GM12891 (cell line): ENCODE data around the gene OAF.

ENCODE experiments used
- PAX5 ChIP-seq: IDR thresholded peaks from 2 replicates; pipeline ENCODE4 v1.6.1; 2011; ENCODE audit warnings: low read length, moderate library complexity, mild to moderate bottlenecking; ENCODE audit not compliant: insufficient read depth, severe bottlenecking
- POLR2A ChIP-seq: IDR thresholded peaks from 2 replicates; pipeline ENCODE4 v1.6.1; 2011; ENCODE audit warnings: low read depth, low read length, control low read depth
- POLR2AphosphoS5 ChIP-seq: IDR thresholded peaks from 2 replicates; pipeline ENCODE4 v1.6.1; 2011; ENCODE audit warnings: low read depth, low read length, control low read depth
- SPI1 ChIP-seq: IDR thresholded peaks from 2 replicates; pipeline ENCODE4 v1.6.1; 2011; ENCODE audit warnings: low read depth, low read length, control low read depth
- TAF1 ChIP-seq: IDR thresholded peaks from 2 replicates; pipeline ENCODE4 v1.6.1; 2011; ENCODE audit warnings: low read depth, low read length, control low read depth

DNA sequence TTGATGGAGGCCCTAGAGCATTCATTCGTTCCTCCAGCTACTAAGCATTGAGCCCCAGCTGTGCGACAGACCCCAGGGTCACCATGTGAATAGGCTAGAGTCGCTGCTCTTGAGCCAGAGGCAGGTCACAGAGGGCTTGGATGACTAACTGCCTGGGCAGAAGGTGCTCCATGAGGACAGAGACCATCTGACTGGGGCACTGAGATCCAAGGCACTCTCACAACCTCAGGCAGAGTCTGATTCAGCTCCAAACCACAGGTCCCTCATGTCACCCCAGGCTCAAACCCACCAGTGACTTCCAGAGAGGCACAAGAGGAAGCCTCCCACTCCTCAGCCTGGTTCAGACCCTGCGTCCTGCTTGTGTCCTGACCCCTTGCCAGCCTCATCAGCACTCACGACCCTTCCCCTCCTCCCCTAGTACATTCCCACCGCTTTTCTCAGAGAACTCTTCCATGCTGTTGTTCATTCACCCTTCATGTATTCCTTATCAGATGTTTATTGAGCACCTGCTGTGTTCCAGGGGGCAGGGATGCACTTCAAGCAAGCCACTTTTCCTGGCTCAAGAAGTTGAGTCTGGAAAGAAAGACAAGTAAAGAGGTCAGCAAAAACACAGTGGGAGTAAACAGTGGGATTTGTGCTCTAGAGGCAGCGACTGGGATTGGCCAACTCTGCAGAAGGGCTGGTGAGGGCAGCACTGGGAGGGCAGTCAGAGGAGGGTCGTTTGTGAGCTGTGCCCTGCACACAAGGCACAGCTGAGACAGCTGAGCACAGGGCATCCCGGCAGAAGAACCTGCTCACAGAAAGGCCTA lies 9.3 kb downstream of the OAF start:
- TF ChIP-seq POLR2A (no peak), POLR2AphosphoS5 (no peak), TAF1 (no peak), PAX5 (no peak), SPI1 (no peak)
